Cardiac fibroblast (primary cell): ENCODE results near the gene DDX18.

Experiments
- DNase-seq, 2 donors: peaks; one replicate each; pipeline versions ENCODE4 v3.0.0 to v3.0.0-alpha.2; 2010; ENCODE audit warnings: low read depth in 2 of 2
- H3K4me3 ChIP-seq, 2 donors: replicated peaks in 1 of 2; 1 replicate in 1 of 2; 2 replicates in 1 of 2; pipeline ENCODE4 v1.5.1; 2011; ENCODE audit warnings: low read depth in 2 of 2, low read length in 2 of 2, mild to moderate bottlenecking in 2 of 2, moderate library complexity in 1 of 2
- CTCF ChIP-seq: IDR thresholded peaks from one replicate; pipeline ENCODE4 v1.5.1; 2011; ENCODE audit warnings: low read depth, mild to moderate bottlenecking, low read length, inconsistent platforms

DDX18 gene

GRCh38 chr2:117875786-117876185 is 61.3 kb downstream of the DDX18 start:
- DNase-seq, result no peak
- no peak overlapping the region for H3K4me3 ChIP-seq
- no peak for TF ChIP-seq CTCF

- H3K4me3 ChIP-seq, result no peak overlapping the region
- no peak for DNase-seq
- no peak for TF ChIP-seq CTCF
These were observed 64.5 kb downstream of the DDX18 start for GRCh38 chr2:117879003-117879402.
